Neural progenitor cell (in vitro differentiated cells): ENCODE measurements around the gene ST3GAL4.

Experiments
- CTCF ChIP-seq: fragments of 200-600 bp; sonication (generic); IDR thresholded peaks from 2 replicates; pipeline ENCODE4 v1.5.1; 2017; ENCODE audit warnings: antibody characterized with exemption, mild to moderate bottlenecking
- EZH2 ChIP-seq: fragments of 200-600 bp; sonication (generic); IDR thresholded peaks from 2 replicates; pipeline ENCODE4 v1.6.1; 2017; ENCODE audit warnings: antibody characterized with exemption, mild to moderate bottlenecking, moderate library complexity
- EZH2phosphoT487 ChIP-seq: fragments of 200-600 bp; sonication (generic); IDR thresholded peaks from 2 replicates; pipeline ENCODE4 v1.6.1; 2017; ENCODE audit warnings: antibody characterized with exemption

DNA sequence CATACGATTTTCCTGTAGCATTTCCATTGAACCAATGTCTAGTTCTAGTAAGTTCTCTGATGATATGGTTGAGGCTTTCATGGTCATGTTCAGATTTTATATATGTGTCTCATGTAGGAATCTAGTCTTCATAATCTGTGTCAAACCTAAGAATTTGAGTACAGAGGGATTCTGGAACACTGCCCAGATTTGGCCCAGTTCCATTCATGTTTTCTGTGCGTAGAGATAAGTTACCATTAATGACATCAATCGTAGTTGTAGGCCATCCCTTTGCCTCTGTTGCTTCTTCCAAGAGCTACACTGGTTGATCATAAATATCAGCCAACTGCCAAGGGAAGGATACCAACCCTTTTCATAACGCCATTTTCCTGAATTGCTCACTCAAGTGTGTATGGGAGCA is 23.3 kb downstream of the ST3GAL4 start:
- TF ChIP-seq CTCF (no peak), EZH2phosphoT487 (no peak), EZH2 (no peak)
